CD14-positive monocyte (primary cell): Measurements from ENCODE around the gene LAMB2. TPM values are rescaled to one million over a fixed set of nuclear protein-coding genes. Genes with fewer than 3 reads are reported as not detected.
A peak's percentile ranks its signal among the peaks of the same experiment; 100 is the strongest.

Experiments
- DNase-seq, 3 donors: peaks; one replicate each; pipeline ENCODE4 v3.0.0-alpha.2; 2011 to 2022
- H2AFZ ChIP-seq: 2 replicates; pipeline ENCODE4 v1.6.0; 2012; ENCODE audit warnings: mild to moderate bottlenecking, low read depth, low read length, inconsistent platforms; ENCODE audit not compliant: insufficient read depth, poor library complexity, severe bottlenecking
- H3K27ac ChIP-seq, 2 donors: 1 replicate in 1 of 2; 2 replicates in 1 of 2; pipeline ENCODE4 v1.5.1; 2012 to 2013; ENCODE audit warnings: low read length in 2 of 2, control low read depth in 1 of 2, inconsistent platforms in 1 of 2, low read depth in 1 of 2, mild to moderate bottlenecking in 1 of 2
- H3K27me3 ChIP-seq, 2 donors: one replicate each; pipeline versions ENCODE4 v1.6.0 to v1.6.1; 2011 to 2013; ENCODE audit warnings: low read length in 2 of 2; ENCODE audit not compliant: control insufficient read depth in 2 of 2, insufficient read depth in 2 of 2
- H3K36me3 ChIP-seq, 2 donors: replicated peaks in 1 of 2; 1 replicate in 1 of 2; 2 replicates in 1 of 2; pipeline versions ENCODE4 v1.5.1 to v1.6.1; 2012 to 2013; ENCODE audit warnings: low read length in 2 of 2, control low read depth in 1 of 2, inconsistent platforms in 1 of 2, mild to moderate bottlenecking in 1 of 2; ENCODE audit not compliant: insufficient read depth in 2 of 2, control insufficient read depth in 1 of 2
- H3K4me1 ChIP-seq, 2 donors: 1 replicate in 1 of 2; 2 replicates in 1 of 2; pipeline versions ENCODE4 v1.5.1 to v1.6.1; 2012 to 2013; ENCODE audit warnings: low read length in 2 of 2, control low read depth in 1 of 2, inconsistent platforms in 1 of 2, mild to moderate bottlenecking in 1 of 2, moderate library complexity in 1 of 2; ENCODE audit not compliant: insufficient read depth in 2 of 2, control insufficient read depth in 1 of 2
- H3K4me2 ChIP-seq: replicated peaks from 2 replicates; pipeline ENCODE3; 2012; ENCODE audit warnings: low read length, moderate library complexity, mild to moderate bottlenecking; ENCODE audit not compliant: poor library complexity, severe bottlenecking; ENCODE audit errors: extremely low read depth
- H3K4me3 ChIP-seq, 3 experiments: fragments of 200-600 bp in 1 of 3; sonication (generic) in 1 of 3; replicated peaks in 1 of 3; 1 replicate in 2 of 3; 2 replicates in 1 of 3; pipeline ENCODE4 v1.5.1; 2011 to 2013; ENCODE audit warnings: low read length in 3 of 3, mild to moderate bottlenecking in 3 of 3, control low read depth in 2 of 3, low read depth in 2 of 3, inconsistent platforms in 1 of 3, moderate library complexity in 1 of 3
- H3K79me2 ChIP-seq: 2 replicates; pipeline ENCODE4 v1.6.0; 2012; ENCODE audit warnings: mild to moderate bottlenecking, control low read depth, inconsistent platforms, low read length, moderate library complexity; ENCODE audit not compliant: insufficient read depth
- H3K9ac ChIP-seq: 2 replicates; pipeline ENCODE4 v1.6.0; 2017; ENCODE audit warnings: low read length, mild to moderate bottlenecking; ENCODE audit not compliant: insufficient read depth, poor library complexity, severe bottlenecking
- H3K9me3 ChIP-seq, 2 donors: replicated peaks in 1 of 2; 1 replicate in 1 of 2; 2 replicates in 1 of 2; pipeline versions ENCODE4 v1.5.1 to v1.6.1; 2012 to 2013; ENCODE audit warnings: low read length in 2 of 2, control low read depth in 1 of 2; ENCODE audit not compliant: control insufficient read depth in 1 of 2, insufficient read depth in 1 of 2
- H4K20me1 ChIP-seq: 2 replicates; pipeline ENCODE4 v1.6.0; 2012; ENCODE audit warnings: mild to moderate bottlenecking, low read length, control low read depth, moderate library complexity; ENCODE audit not compliant: insufficient read depth
- H3K27ac Mint-ChIP-seq, 7 donors: one replicate each; pipeline ENCODE4 v1.8.0; 2020; ENCODE audit warnings: mild to moderate bottlenecking in 7 of 7, mixed read lengths in 7 of 7, moderate library complexity in 6 of 7, inconsistent platforms in 2 of 7
- H3K27me3 Mint-ChIP-seq, 3 donors: one replicate each; pipeline ENCODE4 v1.8.0; 2021 to 2022; ENCODE audit warnings: low read depth in 3 of 3, mild to moderate bottlenecking in 3 of 3, mixed read lengths in 3 of 3, moderate library complexity in 3 of 3, inconsistent platforms in 1 of 3
- H3K36me3 Mint-ChIP-seq, 2 donors: one replicate each; pipeline ENCODE4 v1.8.0; 2020; ENCODE audit warnings: mixed read lengths in 2 of 2, inconsistent platforms in 1 of 2, mild to moderate bottlenecking in 1 of 2
- H3K4me1 Mint-ChIP-seq: one replicate; pipeline ENCODE4 v1.8.0; 2020; ENCODE audit warnings: mild to moderate bottlenecking, mixed read lengths
- H3K4me3 Mint-ChIP-seq, 2 donors: one replicate each; pipeline ENCODE4 v1.8.0; 2020; ENCODE audit warnings: mild to moderate bottlenecking in 2 of 2, mixed read lengths in 2 of 2, moderate library complexity in 1 of 2
- H3K9me3 Mint-ChIP-seq, 7 donors: one replicate each; pipeline ENCODE4 v1.8.0; 2020 to 2022; ENCODE audit warnings: mixed read lengths in 7 of 7, mild to moderate bottlenecking in 6 of 7, moderate library complexity in 6 of 7, inconsistent platforms in 2 of 7
- WGBS: methylation state at CpG from one replicate; pipeline ENCODE4 v1.1.5; 2013; ENCODE audit warnings: missing lambda C conversion rate; ENCODE audit not compliant: insufficient coverage; 5-methylcytosine and 5-hydroxymethylcytosine counted together
- intact Hi-C, 2 donors: fragments of 100-400 bp; cut with micrococcal nuclease; formaldehyde crosslinking; loops; one replicate each; pipeline versions ENCODE4 v1.15.0 to v1.15.1; 2023
- polyA plus RNA-seq, 3 donors: library from polyadenylated mRNA; depleted of rRNA in 1 of 3; unstranded in 2 of 3; stranded (reverse) in 1 of 3; fragments of 300-500 nt in 2 of 3; fragments of >200 nt in 1 of 3; fragmentation: Illumina TruSeq in 2 of 3; gene quantifications; 1 replicate in 2 of 3; 2 replicates in 1 of 3; pipeline ENCODE4 v1.2.3, GENCODE V29; 2012 to 2021
- TF ChIP-seq, protein P1 (sequence below): fragments of 200-600 bp; IDR thresholded peaks from one replicate; pipeline ENCODE4 v1.8.0; 2022; ENCODE audit warnings: antibody characterized with exemption, mild to moderate bottlenecking

LAMB2 gene
- polyA plus RNA-seq, 3 donors, result 4.0 to 59.3 (median 7.6) TPM

DNA sequence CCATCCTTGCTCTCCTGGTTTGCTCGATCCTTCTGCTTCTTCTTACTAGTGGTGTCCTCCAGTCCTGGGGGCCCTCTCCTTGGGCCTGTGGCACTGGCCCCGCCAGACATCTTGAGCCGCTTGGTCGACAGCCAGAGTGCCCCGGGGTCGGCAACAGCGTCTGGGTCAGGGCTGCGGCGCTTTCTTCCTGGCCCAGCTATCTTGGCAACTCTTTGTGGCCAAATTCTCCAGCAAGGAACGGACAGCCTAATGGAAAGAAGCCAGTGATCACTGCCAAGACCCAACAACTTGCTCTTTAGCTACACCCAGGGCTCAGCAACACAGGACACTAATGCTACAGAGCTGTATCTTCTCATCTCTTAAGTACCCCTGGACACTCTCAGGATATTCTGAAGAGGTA lies 13.8 kb downstream of the LAMB2 start:
- TF ChIP-seq, protein P1, sequence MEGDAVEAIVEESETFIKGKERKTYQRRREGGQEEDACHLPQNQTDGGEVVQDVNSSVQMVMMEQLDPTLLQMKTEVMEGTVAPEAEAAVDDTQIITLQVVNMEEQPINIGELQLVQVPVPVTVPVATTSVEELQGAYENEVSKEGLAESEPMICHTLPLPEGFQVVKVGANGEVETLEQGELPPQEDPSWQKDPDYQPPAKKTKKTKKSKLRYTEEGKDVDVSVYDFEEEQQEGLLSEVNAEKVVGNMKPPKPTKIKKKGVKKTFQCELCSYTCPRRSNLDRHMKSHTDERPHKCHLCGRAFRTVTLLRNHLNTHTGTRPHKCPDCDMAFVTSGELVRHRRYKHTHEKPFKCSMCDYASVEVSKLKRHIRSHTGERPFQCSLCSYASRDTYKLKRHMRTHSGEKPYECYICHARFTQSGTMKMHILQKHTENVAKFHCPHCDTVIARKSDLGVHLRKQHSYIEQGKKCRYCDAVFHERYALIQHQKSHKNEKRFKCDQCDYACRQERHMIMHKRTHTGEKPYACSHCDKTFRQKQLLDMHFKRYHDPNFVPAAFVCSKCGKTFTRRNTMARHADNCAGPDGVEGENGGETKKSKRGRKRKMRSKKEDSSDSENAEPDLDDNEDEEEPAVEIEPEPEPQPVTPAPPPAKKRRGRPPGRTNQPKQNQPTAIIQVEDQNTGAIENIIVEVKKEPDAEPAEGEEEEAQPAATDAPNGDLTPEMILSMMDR, result no peak
- H3K27me3 Mint-ChIP-seq, result no peaks in the 10 kb centered on the region
- H3K27me3 ChIP-seq, result no peaks in the 10 kb centered on the region
- peak overlapping the region in 1 of 3 experiments; percentile 91 for H3K4me3 ChIP-seq
- 95% methylated on average over 10 of the region's 10 CpGs for WGBS
- H3K27ac Mint-ChIP-seq, result peak overlapping the region in 3 of 7 donors; percentile 14 to 58 (median 38)
- H3K27ac ChIP-seq, result peak overlapping the region in 1 of 2 donors; percentile 95
- peaks cover 27% of the 10 kb centered on the region for H3K79me2 ChIP-seq
- H3K9me3 Mint-ChIP-seq, result peaks cover 0 to 2% (median 0%) of the 10 kb centered on the region in 7 donors
- H3K4me1 Mint-ChIP-seq, result peaks cover 11% of the 10 kb centered on the region
- no peak overlapping the region for H2AFZ ChIP-seq
- peaks cover 43 to 48% of the 10 kb centered on the region in 2 donors for H3K36me3 Mint-ChIP-seq
- no peak overlapping the region for H3K4me3 Mint-ChIP-seq
- H3K36me3 ChIP-seq, result peaks cover 51 to 54% of the 10 kb centered on the region in 2 donors
- peaks cover 8% of the 10 kb centered on the region for H4K20me1 ChIP-seq
- no peak for DNase-seq
- H3K4me2 ChIP-seq, result no peak overlapping the region
- no peaks in the 10 kb centered on the region for H3K9me3 ChIP-seq
- no peak overlapping the region for H3K9ac ChIP-seq
- H3K4me1 ChIP-seq, result peaks cover 16 to 23% of the 10 kb centered on the region in 2 donors
- intact Hi-C loops, result no loop called here

DNA sequence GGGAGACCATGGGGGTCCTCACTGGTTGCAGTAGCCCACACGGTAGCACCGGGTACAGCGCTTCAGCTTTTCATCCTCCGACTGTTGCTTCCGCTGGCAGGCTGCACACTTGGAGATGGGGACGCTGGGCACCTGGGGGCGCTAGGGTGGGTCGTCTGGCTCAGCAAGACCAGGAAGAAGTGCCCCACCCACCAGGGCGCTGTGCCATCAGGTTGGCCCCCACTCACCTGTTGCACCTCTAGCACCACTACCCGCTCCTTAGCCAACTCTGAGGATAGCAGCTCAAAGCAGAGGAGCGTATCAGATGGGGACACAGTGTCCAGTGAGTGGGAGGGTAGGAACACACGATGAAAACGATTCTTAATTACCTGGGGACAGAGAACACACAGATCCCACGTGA lies 20.6 kb downstream of the LAMB2 start:
- Mint-ChIP-seq H3K4me3 (no peak overlapping the region), H3K4me1 (no peaks in the 10 kb centered on the region), H3K9me3 (no peaks in the 10 kb centered on the region), H3K36me3 (peaks cover 84 to 91% of the 10 kb centered on the region in 2 donors), H3K27me3 (no peaks in the 10 kb centered on the region), H3K27ac (peak overlapping the region in 1 of 7 donors; percentile 50)
- H3K36me3 ChIP-seq, result peaks cover 92 to 98% of the 10 kb centered on the region in 2 donors
- no peak overlapping the region for H3K27ac ChIP-seq
- no peak overlapping the region for H3K4me2 ChIP-seq
- WGBS, result 95% methylated on average over 9 of the region's 14 CpGs
- no peak overlapping the region for H3K4me3 ChIP-seq
- H3K27me3 ChIP-seq, result no peaks in the 10 kb centered on the region
- TF ChIP-seq, protein P1, result no peak
- no peaks in the 10 kb centered on the region for H3K9me3 ChIP-seq
- DNase-seq, result no peak
- no peaks in the 10 kb centered on the region for H3K4me1 ChIP-seq
- peaks cover 3% of the 10 kb centered on the region for H4K20me1 ChIP-seq
- H3K9ac ChIP-seq, result no peak overlapping the region
- intact Hi-C loops, result no loop called here
- peaks cover 4% of the 10 kb centered on the region for H3K79me2 ChIP-seq
- no peak overlapping the region for H2AFZ ChIP-seq
